Smooth muscle cell (in vitro differentiated cells): Measurements from ENCODE around the gene KLHL14. TPM values are rescaled to one million over a fixed set of nuclear protein-coding genes. Genes with fewer than 3 reads are reported as not detected.

ENCODE experiments used
- DNase-seq: peaks from one replicate; lab custom pipeline; 2025; ENCODE audit not compliant: unreplicated experiment; lab: John Stamatoyannopoulos, UW
- H2AFZ ChIP-seq: fragments of 200-600 bp; sonication (generic); 2 replicates; pipeline ENCODE4 v1.6.0; 2016; ENCODE audit warnings: antibody characterized with exemption, low read depth, mild to moderate bottlenecking
- H3F3A ChIP-seq: fragments of 200-600 bp; sonication (generic); 2 replicates; pipeline ENCODE4 v1.6.0; 2017; ENCODE audit warnings: antibody characterized with exemption, low read depth
- H3K27ac ChIP-seq: fragments of 200-600 bp; sonication (generic); 2 replicates; pipeline ENCODE4 v1.5.1; 2016; ENCODE audit warnings: low read depth, mild to moderate bottlenecking
- H3K27me3 ChIP-seq: fragments of 200-600 bp; sonication (generic); 2 replicates; pipeline ENCODE4 v1.6.1; 2016; ENCODE audit warnings: low read depth, mild to moderate bottlenecking
- H3K36me3 ChIP-seq: fragments of 200-600 bp; sonication (generic); 2 replicates; pipeline ENCODE4 v1.5.1; 2016; ENCODE audit warnings: low read depth
- H3K4me1 ChIP-seq: fragments of 200-600 bp; sonication (generic); 2 replicates; pipeline ENCODE4 v1.5.1; 2016; ENCODE audit warnings: low read depth
- H3K4me2 ChIP-seq: fragments of 200-600 bp; sonication (generic); 2 replicates; pipeline ENCODE4 v1.6.0; 2016; ENCODE audit warnings: mild to moderate bottlenecking
- H3K4me3 ChIP-seq: fragments of 200-600 bp; sonication (generic); 2 replicates; pipeline ENCODE4 v1.5.1; 2016; ENCODE audit warnings: mild to moderate bottlenecking
- H3K79me2 ChIP-seq: fragments of 200-600 bp; sonication (generic); 2 replicates; pipeline ENCODE4 v1.6.0; 2016; ENCODE audit warnings: low read depth, mild to moderate bottlenecking
- H3K9ac ChIP-seq: fragments of 200-600 bp; sonication (generic); 2 replicates; pipeline ENCODE4 v1.6.0; 2016; ENCODE audit warnings: low read depth
- H3K9me3 ChIP-seq: fragments of 200-600 bp; sonication (generic); replicated peaks from 2 replicates; pipeline ENCODE4 v1.5.1; 2016; ENCODE audit warnings: low read depth
- H4K20me1 ChIP-seq: fragments of 200-600 bp; sonication (generic); 2 replicates; pipeline ENCODE4 v1.6.0; 2016; ENCODE audit warnings: low read depth
- CTCF ChIP-seq: fragments of 200-600 bp; sonication (generic); IDR thresholded peaks from 2 replicates; pipeline ENCODE4 v1.5.1; 2017; ENCODE audit warnings: borderline replicate concordance, mild to moderate bottlenecking, antibody characterized with exemption; ENCODE audit not compliant: insufficient read depth, poor library complexity, severe bottlenecking
- WGBS: methylation state at CpG from one replicate; pipeline ENCODE4 v1.1.7; 2016; ENCODE audit warnings: low lambda C conversion rate; 5-methylcytosine and 5-hydroxymethylcytosine counted together
- polyA plus RNA-seq: library from polyadenylated mRNA; unstranded; fragments of >200 nt; fragmentation: Nextera tagmentation; extraction: Ambion mirVana; gene quantifications from 2 replicates; pipeline ENCODE4 v1.2.1, GENCODE V29; 2016
- total RNA-seq: library from RNA; depleted of rRNA; stranded (reverse); fragments of >200 nt; gene quantifications from 2 replicates; pipeline ENCODE4 v1.2.3, GENCODE V29; 2014

The KLHL14 gene
- total and polyA plus RNA-seq, 2 experiments from 2014 or later: not detected

GRCh38 chr18:32637226-32637625, 135.6 kb downstream of the KLHL14 start:
- Histone ChIP-seq H3K9me3 (no peaks in the 10 kb centered on the region), H3K4me3 (no peak overlapping the region), H3K36me3 (no peaks in the 10 kb centered on the region), H2AFZ (no peak overlapping the region), H3K79me2 (no peaks in the 10 kb centered on the region), H4K20me1 (no peaks in the 10 kb centered on the region), H3K27me3 (peaks cover 13% of the 10 kb centered on the region), H3K9ac (no peak overlapping the region), H3K4me2 (no peak overlapping the region), H3K4me1 (no peaks in the 10 kb centered on the region), H3F3A (no peaks in the 10 kb centered on the region), H3K27ac (no peak overlapping the region)
- no peak for DNase-seq
- no peak for TF ChIP-seq CTCF
- WGBS: 95% methylated on average over 2 of the region's 2 CpGs

- DNase-seq: no peak
- no peak for TF ChIP-seq CTCF
- 88% methylated on average over 5 of the region's 5 CpGs for WGBS
Observed at GRCh38 chr18:32634876-32635431, 137.9 kb downstream of the KLHL14 start.

GRCh38 chr18:32629981-32630700, 142.7 kb downstream of the KLHL14 start:
- Histone ChIP-seq H3K4me2 (no peak overlapping the region), H3K4me1 (no peaks in the 10 kb centered on the region), H3K79me2 (no peaks in the 10 kb centered on the region), H3K36me3 (no peaks in the 10 kb centered on the region), H4K20me1 (no peaks in the 10 kb centered on the region), H2AFZ (no peak overlapping the region), H3K9me3 (no peaks in the 10 kb centered on the region), H3K9ac (no peak overlapping the region), H3K4me3 (no peak overlapping the region), H3F3A (no peaks in the 10 kb centered on the region), H3K27me3 (peaks cover 7% of the 10 kb centered on the region), H3K27ac (no peak overlapping the region)
- WGBS: 89% methylated on average over 16 of the region's 16 CpGs
- DNase-seq: no peak
- TF ChIP-seq CTCF: no peak

More at GRCh38 chr18:32634876-32635431, 137.9 kb downstream of the KLHL14 start:
- no peak overlapping the region for H2AFZ ChIP-seq
- no peak overlapping the region for H3K27ac ChIP-seq
- H3F3A ChIP-seq: no peaks in the 10 kb centered on the region
- H3K36me3 ChIP-seq: no peaks in the 10 kb centered on the region
- H4K20me1 ChIP-seq: no peaks in the 10 kb centered on the region
- H3K9ac ChIP-seq: no peak overlapping the region
- H3K27me3 ChIP-seq: peaks cover 12% of the 10 kb centered on the region
- no peak overlapping the region for H3K4me3 ChIP-seq
- H3K4me2 ChIP-seq: no peak overlapping the region
- no peaks in the 10 kb centered on the region for H3K79me2 ChIP-seq
- H3K9me3 ChIP-seq: no peaks in the 10 kb centered on the region
- no peaks in the 10 kb centered on the region for H3K4me1 ChIP-seq

GRCh38 chr18:32629292-32629691, 143.5 kb downstream of the KLHL14 start:
- Histone ChIP-seq H3K4me3 (no peak overlapping the region), H3K36me3 (no peaks in the 10 kb centered on the region), H2AFZ (no peak overlapping the region), H3K4me2 (no peak overlapping the region), H4K20me1 (no peaks in the 10 kb centered on the region), H3K27me3 (peaks cover 7% of the 10 kb centered on the region), H3K79me2 (no peaks in the 10 kb centered on the region), H3K27ac (no peak overlapping the region), H3K9ac (no peak overlapping the region), H3K4me1 (no peaks in the 10 kb centered on the region), H3F3A (no peaks in the 10 kb centered on the region), H3K9me3 (no peaks in the 10 kb centered on the region)
- TF ChIP-seq CTCF: no peak
- WGBS: 97% methylated on average over 2 of the region's 2 CpGs
- DNase-seq: no peak
